Stomach (tissue), 9 donors: Measurements from ENCODE around the gene SOST. TPM values are rescaled to one million over a fixed set of nuclear protein-coding genes. Genes with fewer than 3 reads are reported as not detected.

Experiments
- DNase-seq, 2 donors: peaks; one replicate each; pipeline versions ENCODE4 v3.0.0 to v3.0.0-alpha.2; 2013 to 2019
- H3K27ac ChIP-seq, 5 donors: fragments of 200-600 bp in 4 of 5; sonication (generic) in 4 of 5; one replicate each; pipeline ENCODE4 v1.5.1; 2013 to 2019; ENCODE audit warnings: mild to moderate bottlenecking in 1 of 5, moderate library complexity in 1 of 5
- H3K27me3 ChIP-seq, 3 donors: fragments of 200-600 bp; sonication (generic); one replicate each; pipeline ENCODE4 v1.5.1; 2017 to 2019; ENCODE audit warnings: mixed run types in 1 of 3
- H3K36me3 ChIP-seq, 4 donors: fragments of 200-600 bp; sonication (generic); 1 replicate in 3 of 4; 2 replicates in 1 of 4; pipeline ENCODE4 v1.5.1; 2016 to 2019
- H3K4me1 ChIP-seq, 4 donors: fragments of 200-600 bp; sonication (generic); one replicate each; pipeline ENCODE4 v1.5.1; 2016 to 2019
- H3K4me3 ChIP-seq, 4 donors: fragments of 200-600 bp; sonication (generic) in 3 of 4; one replicate each; pipeline ENCODE4 v1.5.1; 2016 to 2019; ENCODE audit warnings: mild to moderate bottlenecking in 1 of 4
- H3K9me3 ChIP-seq, 4 donors: fragments of 200-600 bp; sonication (generic); one replicate each; pipeline ENCODE4 v1.5.1; 2016 to 2019
- EP300 ChIP-seq: sonication (generic); formaldehyde crosslinking; IDR thresholded peaks from one replicate; pipeline ENCODE4 v1.6.1; 2017; ENCODE audit warnings: antibody characterized with exemption
- POLR2A ChIP-seq, 4 donors: fragments of 450-650 bp; IDR thresholded peaks; one replicate each; pipeline ENCODE4 v1.6.1; 2016; ENCODE audit warnings: antibody characterized with exemption in 4 of 4, control low read depth in 2 of 4, mild to moderate bottlenecking in 1 of 4, moderate library complexity in 1 of 4
- POLR2AphosphoS5 ChIP-seq, 3 donors: sonication (generic); formaldehyde crosslinking; IDR thresholded peaks; one replicate each; pipeline ENCODE4 v1.6.1; 2016; ENCODE audit warnings: antibody characterized with exemption in 3 of 3
- WGBS, 5 donors: extraction: QIAGEN DNeasy Blood & Tissue Kit in 3 of 5; methylation state at CpG; one replicate each; pipeline versions ENCODE4 v1.1.5 to v1.1.7; 2013 to 2018; 5-methylcytosine and 5-hydroxymethylcytosine counted together
- intact Hi-C: fragments of 100-400 bp; cut with DNase I; formaldehyde crosslinking; loops from one replicate; pipeline ENCODE4 v1.15.1; 2023; ENCODE audit warnings: low total_unique reads
- polyA plus RNA-seq, 3 donors: library from polyadenylated mRNA; stranded (reverse); fragments of 200-250 nt; gene quantifications; one replicate each; pipeline ENCODE4 v1.2.3, GENCODE V29; 2013
- total RNA-seq, 5 donors: library from RNA; depleted of rRNA; stranded (reverse); fragments of >200 nt; gene quantifications; one replicate each; pipeline versions ENCODE4 v1.1.0 to v1.2.3, GENCODE V29; 2014 to 2016
- TF ChIP-seq, protein P1 (sequence below), 7 experiments: fragments of 450-650 bp in 4 of 7; fragments of 200-600 bp in 3 of 7; sonication (generic) in 3 of 7; IDR thresholded peaks; one replicate each; pipeline ENCODE4 v1.5.1; 2016 to 2019; ENCODE audit warnings: antibody characterized with exemption in 7 of 7, control low read depth in 2 of 7, mild to moderate bottlenecking in 1 of 7
- donor health status: healthy with polysubstance abuse.
- donor health status: Bipolar disorder and iron deficiency.
- donor health status: healthy.

The SOST gene
- total and polyA plus RNA-seq, 8 donors: not detected

DNA sequence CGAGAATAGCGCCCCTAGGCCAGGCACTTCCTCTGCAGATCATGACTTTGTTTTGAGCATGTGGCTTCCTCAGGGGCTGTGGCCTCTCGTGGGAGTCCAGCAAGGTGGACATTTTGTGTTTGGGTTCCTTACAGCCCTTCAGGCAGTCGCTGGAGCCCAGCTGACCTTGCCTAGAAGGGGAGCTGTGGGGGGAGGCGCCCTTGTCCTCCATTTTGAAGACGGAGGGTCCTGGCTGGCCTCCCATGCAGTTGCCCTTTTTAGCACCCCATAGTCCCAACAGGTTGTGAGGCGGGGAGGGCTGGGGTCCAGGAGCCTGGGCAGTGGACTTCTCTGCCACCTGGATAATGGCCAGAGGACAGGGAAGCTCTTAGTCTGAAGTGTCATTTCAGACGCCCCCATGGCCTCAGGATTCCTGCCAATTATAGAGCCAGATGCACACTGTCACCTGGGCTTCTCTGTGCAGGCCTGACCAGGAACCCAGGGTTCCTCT lies 1.4 kb downstream of the SOST start:
- Histone ChIP-seq H3K9me3 (no peaks in the 10 kb centered on the region), H3K4me1 (peaks cover 8 to 22% (median 10%) of the 10 kb centered on the region in 4 donors), H3K4me3 (no peak overlapping the region), H3K27ac (no peak overlapping the region), H3K27me3 (peaks cover 16 to 64% (median 30%) of the 10 kb centered on the region in 3 donors), H3K36me3 (no peaks in the 10 kb centered on the region)
- 81 to 89% (median 83%) methylated on average over 3 to 8 of the region's 8 CpGs for WGBS, 5 donors
- intact Hi-C loops: loop anchor here (5.0 kb wide), 1 partner anchor 60 kb away; no protein-coding TSS in a partner anchor
- DNase-seq: no peak
- TF ChIP-seq POLR2AphosphoS5 (IDR thresholded peaks at IDR 0.05) (no peak), POLR2A (IDR thresholded peaks at IDR 0.05) (no peak), EP300 (no peak)
- TF ChIP-seq, protein P1, sequence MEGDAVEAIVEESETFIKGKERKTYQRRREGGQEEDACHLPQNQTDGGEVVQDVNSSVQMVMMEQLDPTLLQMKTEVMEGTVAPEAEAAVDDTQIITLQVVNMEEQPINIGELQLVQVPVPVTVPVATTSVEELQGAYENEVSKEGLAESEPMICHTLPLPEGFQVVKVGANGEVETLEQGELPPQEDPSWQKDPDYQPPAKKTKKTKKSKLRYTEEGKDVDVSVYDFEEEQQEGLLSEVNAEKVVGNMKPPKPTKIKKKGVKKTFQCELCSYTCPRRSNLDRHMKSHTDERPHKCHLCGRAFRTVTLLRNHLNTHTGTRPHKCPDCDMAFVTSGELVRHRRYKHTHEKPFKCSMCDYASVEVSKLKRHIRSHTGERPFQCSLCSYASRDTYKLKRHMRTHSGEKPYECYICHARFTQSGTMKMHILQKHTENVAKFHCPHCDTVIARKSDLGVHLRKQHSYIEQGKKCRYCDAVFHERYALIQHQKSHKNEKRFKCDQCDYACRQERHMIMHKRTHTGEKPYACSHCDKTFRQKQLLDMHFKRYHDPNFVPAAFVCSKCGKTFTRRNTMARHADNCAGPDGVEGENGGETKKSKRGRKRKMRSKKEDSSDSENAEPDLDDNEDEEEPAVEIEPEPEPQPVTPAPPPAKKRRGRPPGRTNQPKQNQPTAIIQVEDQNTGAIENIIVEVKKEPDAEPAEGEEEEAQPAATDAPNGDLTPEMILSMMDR (IDR thresholded peaks at IDR 0.05): no peak

DNA sequence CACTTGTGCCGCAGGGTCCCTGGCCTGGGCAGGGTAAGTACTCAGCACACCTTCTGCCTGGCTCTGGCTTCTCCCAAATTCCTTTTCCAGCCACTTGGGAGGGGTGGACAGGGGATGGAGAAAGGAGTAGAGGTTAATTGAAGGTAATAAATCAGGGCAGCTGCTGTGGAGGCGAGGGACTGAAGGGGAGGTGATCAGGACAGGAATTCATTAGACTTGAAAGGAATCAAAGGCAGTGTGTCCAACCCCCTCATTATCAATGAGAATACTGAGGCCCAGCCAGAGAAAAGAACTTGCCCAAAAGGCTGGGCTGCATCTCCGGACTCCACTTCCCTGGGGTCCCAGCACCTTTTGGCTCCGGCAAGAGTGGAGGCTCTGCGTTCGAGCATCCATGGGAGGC lies 2.4 kb downstream of the SOST start:
- H3K36me3 ChIP-seq: no peaks in the 10 kb centered on the region
- H3K4me1 ChIP-seq: peaks cover 8 to 22% (median 10%) of the 10 kb centered on the region in 4 donors
- TF ChIP-seq POLR2AphosphoS5 (IDR thresholded peaks at IDR 0.05) (no peak), POLR2A (IDR thresholded peaks at IDR 0.05) (no peak), EP300 (no peak)
- TF ChIP-seq, protein P1 (IDR thresholded peaks at IDR 0.05): no peak
- no peak overlapping the region for H3K4me3 ChIP-seq
- H3K9me3 ChIP-seq: no peaks in the 10 kb centered on the region
- no peak for DNase-seq
- no peak overlapping the region for H3K27ac ChIP-seq
- H3K27me3 ChIP-seq: peaks cover 16 to 72% (median 30%) of the 10 kb centered on the region in 3 donors
- 83 to 86% (median 85%) methylated on average over 6 of the region's 6 CpGs for WGBS, 5 donors
- intact Hi-C loops: loop anchor here (5.0 kb wide), 1 partner anchor 59 kb away; no protein-coding TSS in a partner anchor

DNA sequence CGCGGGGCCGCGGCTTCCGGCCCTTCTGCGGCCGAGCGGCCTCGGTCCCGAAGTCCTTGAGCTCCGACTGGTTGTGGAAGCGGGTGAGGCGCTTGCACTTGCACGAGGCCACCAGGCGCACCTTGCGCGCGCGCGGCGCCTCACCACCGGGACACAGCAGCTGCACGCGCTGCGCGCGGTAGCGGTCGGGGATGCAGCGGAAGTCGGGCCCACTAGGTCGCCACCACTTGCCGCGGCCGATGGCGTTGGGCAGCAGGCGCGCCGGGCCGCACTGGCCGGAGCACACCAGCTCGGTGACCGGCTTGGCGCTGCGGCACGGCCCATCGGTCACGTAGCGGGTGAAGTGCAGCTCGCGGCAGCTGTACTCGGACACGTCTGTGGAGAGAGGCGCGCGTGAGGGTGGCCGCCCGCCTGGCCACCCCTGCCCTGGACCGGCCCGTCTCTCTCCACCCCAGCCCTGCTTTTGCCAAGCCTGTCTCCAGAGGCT lies 3.2 kb downstream of the SOST start:
- no peaks in the 10 kb centered on the region for H3K9me3 ChIP-seq
- peaks cover 8 to 16% (median 10%) of the 10 kb centered on the region in 4 donors for H3K4me1 ChIP-seq
- peak overlapping the region; percentile 9 to 31 (median 22) for H3K4me3 ChIP-seq
- peak in 1 of 2 donors; percentile 82 for DNase-seq
- no peaks in the 10 kb centered on the region for H3K36me3 ChIP-seq
- TF ChIP-seq EP300 (no peak), POLR2A (IDR thresholded peaks at IDR 0.05) (no peak), POLR2AphosphoS5 (IDR thresholded peaks at IDR 0.05) (no peak)
- TF ChIP-seq, protein P1 (IDR thresholded peaks at IDR 0.05): no peak
- 4 to 15% (median 6%) methylated on average over 11 to 60 of the region's 60 CpGs for WGBS, 5 donors
- H3K27me3 ChIP-seq: peaks cover 16 to 80% (median 30%) of the 10 kb centered on the region in 3 donors
- no peak overlapping the region for H3K27ac ChIP-seq
- intact Hi-C loops: loop anchor here (5.0 kb wide), 1 partner anchor 58 kb away; no protein-coding TSS in a partner anchor

DNA sequence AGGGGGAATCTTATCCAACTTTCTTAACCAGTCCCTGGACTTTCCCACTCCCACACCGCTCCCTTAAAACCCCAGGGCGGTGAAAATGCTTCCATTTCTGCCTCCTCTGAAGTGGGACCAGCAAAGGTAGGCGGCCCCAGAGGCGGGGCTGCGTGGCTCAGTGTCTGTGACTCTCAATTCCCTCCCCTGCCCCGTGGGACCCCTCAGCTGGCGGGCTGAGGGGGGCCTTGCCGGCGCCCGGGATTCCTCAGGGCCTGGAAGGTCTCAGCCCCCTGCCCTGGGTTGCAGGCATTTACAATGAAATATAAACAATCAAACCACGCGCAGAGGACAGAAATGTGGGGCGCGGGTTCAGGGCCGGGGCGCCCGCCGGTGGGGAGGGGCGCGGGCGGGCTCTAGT lies 3.6 kb downstream of the SOST start:
- Histone ChIP-seq H3K4me1 (peaks cover 8 to 11% (median 10%) of the 10 kb centered on the region in 4 donors), H3K36me3 (no peaks in the 10 kb centered on the region), H3K27ac (no peak overlapping the region), H3K9me3 (no peaks in the 10 kb centered on the region), H3K27me3 (peaks cover 16 to 84% (median 34%) of the 10 kb centered on the region in 3 donors), H3K4me3 (peak overlapping the region; percentile 9 to 31 (median 22))
- DNase-seq: no peak
- TF ChIP-seq EP300 (no peak), POLR2A (IDR thresholded peaks at IDR 0.05) (no peak), POLR2AphosphoS5 (IDR thresholded peaks at IDR 0.05) (no peak)
- TF ChIP-seq, protein P1 (IDR thresholded peaks at IDR 0.05): no peak
- intact Hi-C loops: loop anchor here (5.0 kb wide), 1 partner anchor 58 kb away; no protein-coding TSS in a partner anchor
- WGBS, 5 donors: 21 to 53% (median 29%) methylated on average over 11 to 21 of the region's 21 CpGs
